HEK293T (cell line): ENCODE results near the gene ZNF516.

Experiments
- CTCF ChIA-PET: fragments of 350-600 bp; formaldehyde crosslinking; extraction: SDS; loops from one replicate; lab custom pipeline; 2021; ENCODE audit warnings: antibody characterized with exemption, inconsistent platforms; lab: Yijun Ruan, JAX
- POLR2A ChIA-PET: fragments of 350-600 bp; formaldehyde crosslinking; extraction: SDS; loops from one replicate; lab custom pipeline; 2020; ENCODE audit warnings: antibody characterized with exemption, inconsistent platforms; lab: Yijun Ruan, JAX
- DNase-seq: peaks from one replicate; pipeline ENCODE4 v3.0.0; 2012; ENCODE audit warnings: mixed read lengths; ENCODE audit errors: extremely low spot score
- ARNT ChIP-seq: fragments of 450-650 bp; IDR thresholded peaks from 2 replicates; pipeline ENCODE4 v1.6.1; 2017; ENCODE audit warnings: mild to moderate bottlenecking
- BHLHE40 ChIP-seq: fragments of 450-650 bp; IDR thresholded peaks from 2 replicates; pipeline ENCODE4 v1.6.1; 2016; ENCODE audit warnings: mild to moderate bottlenecking, moderate library complexity, borderline replicate concordance
- CTBP1 ChIP-seq: fragments of 450-650 bp; IDR thresholded peaks from 2 replicates; pipeline ENCODE4 v1.6.1; 2016; ENCODE audit warnings: borderline replicate concordance
- ELF4 ChIP-seq: fragments of 450-650 bp; IDR thresholded peaks from 2 replicates; pipeline ENCODE4 v1.6.1; 2017; ENCODE audit warnings: antibody characterized with exemption
- FOXA1 ChIP-seq: fragments of 450-650 bp; IDR thresholded peaks from 2 replicates; pipeline ENCODE4 v1.6.1; 2016; ENCODE audit warnings: mild to moderate bottlenecking
- FOXK2 ChIP-seq: fragments of 450-650 bp; IDR thresholded peaks from 2 replicates; pipeline ENCODE4 v1.6.1; 2016; ENCODE audit warnings: mild to moderate bottlenecking
- FOXM1 ChIP-seq: fragments of 450-650 bp; IDR thresholded peaks from 2 replicates; pipeline ENCODE4 v1.6.1; 2017; ENCODE audit warnings: mild to moderate bottlenecking, borderline replicate concordance
- HDGF ChIP-seq: fragments of 450-650 bp; IDR thresholded peaks from 2 replicates; pipeline ENCODE4 v1.6.1; 2017; ENCODE audit warnings: antibody characterized with exemption, borderline replicate concordance
- L3MBTL2 ChIP-seq: fragments of 450-650 bp; conservative IDR thresholded peaks from 2 replicates; pipeline ENCODE4 v1.6.1; 2016; ENCODE audit warnings: mild to moderate bottlenecking
- LEF1 ChIP-seq: fragments of 450-650 bp; IDR thresholded peaks from 2 replicates; pipeline ENCODE4 v1.6.1; 2017; ENCODE audit warnings: mild to moderate bottlenecking, borderline replicate concordance
- NFRKB ChIP-seq: fragments of 450-650 bp; IDR thresholded peaks from 2 replicates; pipeline ENCODE4 v1.6.1; 2016; ENCODE audit warnings: mild to moderate bottlenecking, moderate library complexity
- SP1 ChIP-seq: fragments of 450-650 bp; IDR thresholded peaks from 2 replicates; pipeline ENCODE4 v1.6.1; 2017
- SUZ12 ChIP-seq: fragments of 450-650 bp; IDR thresholded peaks from 2 replicates; pipeline ENCODE4 v1.6.1; 2016; ENCODE audit warnings: mild to moderate bottlenecking
- TARDBP ChIP-seq: fragments of 450-650 bp; IDR thresholded peaks from 2 replicates; pipeline ENCODE4 v1.6.1; 2016
- ZNF384 ChIP-seq: fragments of 450-650 bp; IDR thresholded peaks from 2 replicates; pipeline ENCODE4 v1.6.1; 2016
- TF ChIP-seq, protein P1 (sequence below): fragments of 450-650 bp; IDR thresholded peaks from 2 replicates; pipeline ENCODE4 v1.6.1; 2016

The ZNF516 gene

GRCh38 chr18:76457957-76458356 is 37.1 kb downstream of the ZNF516 start:
- DNase-seq: no peak
- no peak for TF ChIP-seq CTBP1
- POLR2A ChIA-PET: no interaction called here
- CTCF ChIA-PET: interaction anchor here (0.6 kb wide), 1 partner anchor 8 kb away, joined by 4 read pairs; no protein-coding TSS in a partner anchor

DNA sequence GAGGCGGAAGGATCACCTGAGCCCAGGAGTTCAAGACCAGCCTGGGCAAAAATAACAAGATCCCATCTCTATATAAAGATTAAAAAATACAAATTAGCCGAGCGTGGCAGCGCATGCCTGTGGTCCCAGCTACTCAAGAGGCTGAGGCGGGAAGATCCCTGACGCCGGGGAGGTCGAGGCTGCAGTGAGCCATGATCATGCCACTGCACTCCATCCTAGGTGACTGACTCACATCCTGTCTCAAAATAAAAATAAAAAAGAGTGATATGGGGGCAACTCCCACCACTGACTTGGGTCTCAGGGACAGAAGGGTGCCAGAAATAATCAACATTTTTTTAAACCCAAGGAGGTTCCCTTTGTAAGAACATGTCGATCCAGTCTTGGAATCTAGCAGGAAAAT is 37.6 kb downstream of the ZNF516 start:
- CTCF ChIA-PET: no interaction called here
- POLR2A ChIA-PET: no interaction called here

GRCh38 chr18:76456823-76457222 is 38.2 kb downstream of the ZNF516 start:
- POLR2A ChIA-PET: no interaction called here

More for the DNA sequence above, 37.6 kb downstream of the ZNF516 start:
- no peak for DNase-seq
- no peak for TF ChIP-seq ARNT
- no peak for TF ChIP-seq SUZ12
- TF ChIP-seq, protein P1, sequence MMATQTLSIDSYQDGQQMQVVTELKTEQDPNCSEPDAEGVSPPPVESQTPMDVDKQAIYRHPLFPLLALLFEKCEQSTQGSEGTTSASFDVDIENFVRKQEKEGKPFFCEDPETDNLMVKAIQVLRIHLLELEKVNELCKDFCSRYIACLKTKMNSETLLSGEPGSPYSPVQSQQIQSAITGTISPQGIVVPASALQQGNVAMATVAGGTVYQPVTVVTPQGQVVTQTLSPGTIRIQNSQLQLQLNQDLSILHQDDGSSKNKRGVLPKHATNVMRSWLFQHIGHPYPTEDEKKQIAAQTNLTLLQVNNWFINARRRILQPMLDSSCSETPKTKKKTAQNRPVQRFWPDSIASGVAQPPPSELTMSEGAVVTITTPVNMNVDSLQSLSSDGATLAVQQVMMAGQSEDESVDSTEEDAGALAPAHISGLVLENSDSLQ: no peak
- no peak for TF ChIP-seq SP1
- no peak for TF ChIP-seq L3MBTL2
- TF ChIP-seq ZNF384: no peak
- no peak for TF ChIP-seq FOXK2
- no peak for TF ChIP-seq CTBP1
- TF ChIP-seq HDGF: no peak
- TF ChIP-seq FOXM1: no peak
- no peak for TF ChIP-seq TARDBP
- no peak for TF ChIP-seq ELF4
- no peak for TF ChIP-seq BHLHE40
- no peak for TF ChIP-seq LEF1
- TF ChIP-seq NFRKB: no peak
- TF ChIP-seq FOXA1: no peak

GRCh38 chr18:76456018-76456750 is 38.9 kb downstream of the ZNF516 start:
- CTCF ChIA-PET: no interaction called here
- no peak for DNase-seq
- TF ChIP-seq FOXK2 (no peak), CTBP1 (no peak), LEF1 (no peak), FOXA1 (no peak), L3MBTL2 (no peak), ELF4 (no peak), BHLHE40 (no peak), SP1 (no peak), SUZ12 (no peak), NFRKB (no peak), ARNT (no peak)
- TF ChIP-seq, protein P1: no peak

More at GRCh38 chr18:76456823-76457222, 38.2 kb downstream of the ZNF516 start:
- CTCF ChIA-PET: no interaction called here
- TF ChIP-seq SUZ12 (no peak), BHLHE40 (no peak), NFRKB (no peak), FOXM1 (no peak), FOXA1 (no peak)
- no peak for DNase-seq

GRCh38 chr18:76455003-76455676 is 39.9 kb downstream of the ZNF516 start:
- no peak for DNase-seq
- POLR2A ChIA-PET: interaction anchor here (1.2 kb wide), 1 partner anchor 38 kb away, joined by 3 read pairs; no protein-coding TSS in a partner anchor
- TF ChIP-seq NFRKB (no peak), FOXM1 (no peak)
- CTCF ChIA-PET: no interaction called here

More at GRCh38 chr18:76456018-76456750, 38.9 kb downstream of the ZNF516 start:
- POLR2A ChIA-PET: no interaction called here

DNA sequence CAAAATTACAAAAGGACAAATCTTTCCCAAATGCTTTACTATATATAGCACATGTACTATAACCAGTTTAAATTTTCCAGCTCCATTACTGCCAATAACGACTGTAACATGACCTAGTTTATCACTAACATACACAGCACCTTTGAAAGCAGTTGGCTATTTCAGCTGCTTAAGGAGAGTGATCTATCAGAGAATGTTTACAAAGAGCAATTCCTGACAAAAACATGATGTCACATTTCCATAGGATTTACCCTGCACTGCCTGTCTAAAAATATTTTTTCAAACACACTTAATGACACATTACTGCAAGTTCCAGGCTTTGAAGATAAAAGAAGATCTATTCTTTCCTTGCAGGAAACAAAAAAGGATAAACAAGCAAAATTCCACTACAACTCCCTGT is 40.6 kb downstream of the ZNF516 start:
- TF ChIP-seq TARDBP (no peak), HDGF (no peak), SUZ12 (no peak), ELF4 (no peak), CTBP1 (no peak), FOXK2 (no peak), NFRKB (no peak), L3MBTL2 (no peak), ARNT (no peak), BHLHE40 (no peak), LEF1 (no peak), ZNF384 (no peak), SP1 (no peak), FOXM1 (no peak), FOXA1 (no peak)
- TF ChIP-seq, protein P1: no peak
- DNase-seq: no peak
- POLR2A ChIA-PET: interaction anchor here (1.2 kb wide), 1 partner anchor 39 kb away, joined by 3 read pairs; no protein-coding TSS in a partner anchor
- CTCF ChIA-PET: no interaction called here
